HEK293T (cell line): ENCODE results near the gene NUBP2.

Experiments
- CTCF ChIA-PET: fragments of 350-600 bp; formaldehyde crosslinking; extraction: SDS; loops from one replicate; lab custom pipeline; 2021; ENCODE audit warnings: antibody characterized with exemption, inconsistent platforms; lab: Yijun Ruan, JAX
- POLR2A ChIA-PET: fragments of 350-600 bp; formaldehyde crosslinking; extraction: SDS; loops from one replicate; lab custom pipeline; 2020; ENCODE audit warnings: antibody characterized with exemption, inconsistent platforms; lab: Yijun Ruan, JAX
- DNase-seq: peaks from one replicate; pipeline ENCODE4 v3.0.0; 2012; ENCODE audit warnings: mixed read lengths; ENCODE audit errors: extremely low spot score
- ARNT ChIP-seq: fragments of 450-650 bp; IDR thresholded peaks from 2 replicates; pipeline ENCODE4 v1.6.1; 2017; ENCODE audit warnings: mild to moderate bottlenecking
- BHLHE40 ChIP-seq: fragments of 450-650 bp; IDR thresholded peaks from 2 replicates; pipeline ENCODE4 v1.6.1; 2016; ENCODE audit warnings: mild to moderate bottlenecking, moderate library complexity, borderline replicate concordance
- CTBP1 ChIP-seq: fragments of 450-650 bp; IDR thresholded peaks from 2 replicates; pipeline ENCODE4 v1.6.1; 2016; ENCODE audit warnings: borderline replicate concordance
- ELF4 ChIP-seq: fragments of 450-650 bp; IDR thresholded peaks from 2 replicates; pipeline ENCODE4 v1.6.1; 2017; ENCODE audit warnings: antibody characterized with exemption
- FOXA1 ChIP-seq: fragments of 450-650 bp; IDR thresholded peaks from 2 replicates; pipeline ENCODE4 v1.6.1; 2016; ENCODE audit warnings: mild to moderate bottlenecking
- FOXK2 ChIP-seq: fragments of 450-650 bp; IDR thresholded peaks from 2 replicates; pipeline ENCODE4 v1.6.1; 2016; ENCODE audit warnings: mild to moderate bottlenecking
- FOXM1 ChIP-seq: fragments of 450-650 bp; IDR thresholded peaks from 2 replicates; pipeline ENCODE4 v1.6.1; 2017; ENCODE audit warnings: mild to moderate bottlenecking, borderline replicate concordance
- HDGF ChIP-seq: fragments of 450-650 bp; IDR thresholded peaks from 2 replicates; pipeline ENCODE4 v1.6.1; 2017; ENCODE audit warnings: antibody characterized with exemption, borderline replicate concordance
- L3MBTL2 ChIP-seq: fragments of 450-650 bp; conservative IDR thresholded peaks from 2 replicates; pipeline ENCODE4 v1.6.1; 2016; ENCODE audit warnings: mild to moderate bottlenecking
- LEF1 ChIP-seq: fragments of 450-650 bp; IDR thresholded peaks from 2 replicates; pipeline ENCODE4 v1.6.1; 2017; ENCODE audit warnings: mild to moderate bottlenecking, borderline replicate concordance
- NFRKB ChIP-seq: fragments of 450-650 bp; IDR thresholded peaks from 2 replicates; pipeline ENCODE4 v1.6.1; 2016; ENCODE audit warnings: mild to moderate bottlenecking, moderate library complexity
- SP1 ChIP-seq: fragments of 450-650 bp; IDR thresholded peaks from 2 replicates; pipeline ENCODE4 v1.6.1; 2017
- SUZ12 ChIP-seq: fragments of 450-650 bp; IDR thresholded peaks from 2 replicates; pipeline ENCODE4 v1.6.1; 2016; ENCODE audit warnings: mild to moderate bottlenecking
- TARDBP ChIP-seq: fragments of 450-650 bp; IDR thresholded peaks from 2 replicates; pipeline ENCODE4 v1.6.1; 2016
- ZNF384 ChIP-seq: fragments of 450-650 bp; IDR thresholded peaks from 2 replicates; pipeline ENCODE4 v1.6.1; 2016
- TF ChIP-seq, protein P1 (sequence below): fragments of 450-650 bp; IDR thresholded peaks from 2 replicates; pipeline ENCODE4 v1.6.1; 2016

The NUBP2 gene

DNA sequence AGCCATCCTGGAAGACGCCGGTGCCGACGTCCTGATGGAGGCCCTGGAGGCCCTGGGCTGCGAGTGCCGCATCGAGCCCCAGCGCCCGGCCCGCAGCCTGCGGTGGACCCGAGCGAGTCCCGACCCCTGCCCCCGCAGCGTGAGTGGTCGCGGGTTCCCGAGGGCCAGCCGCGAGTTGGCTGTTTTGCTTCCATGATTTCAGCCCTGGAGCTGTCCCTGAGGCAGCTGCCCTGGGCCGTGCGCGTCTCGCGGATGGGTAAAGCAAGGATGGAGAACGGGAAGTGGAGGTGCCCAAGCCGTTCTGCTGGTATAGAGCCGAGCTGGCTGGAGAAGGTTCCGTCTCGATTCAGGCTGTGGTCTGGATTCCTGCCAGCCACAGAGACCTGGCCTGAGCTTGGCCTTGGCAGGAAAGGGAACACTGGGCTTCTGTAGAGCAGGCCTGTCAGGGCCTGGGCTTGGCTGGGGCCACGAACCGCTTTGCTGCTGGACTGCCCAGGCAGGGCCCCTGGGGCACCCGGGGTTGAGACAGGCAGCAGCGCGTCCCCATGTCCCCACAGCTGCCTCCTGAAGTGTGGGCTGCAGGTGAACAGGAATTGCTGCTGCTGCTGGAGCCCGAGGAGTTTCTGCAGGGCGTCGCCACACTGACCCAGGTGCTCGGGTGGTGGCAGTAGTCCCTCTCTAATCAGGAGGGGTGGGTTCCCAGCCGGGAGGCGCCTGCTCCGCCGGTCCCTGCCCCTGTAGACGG is 8.9 kb upstream of the NUBP2 start:
- no peak for DNase-seq
- TF ChIP-seq CTBP1: no peak
- CTCF ChIA-PET: interaction anchor here (0.6 to 1.2 kb wide), 3 partner anchors 9 to 178 kb away, joined by 3 to 5 read pairs (median 4); partner anchors contain the start of genes NUBP2 and SPSB3
- POLR2A ChIA-PET: interaction anchor here (1.5 to 5.6 kb wide), 2 partner anchors 8 to 164 kb away, joined by 3 to 71 read pairs; partner anchors contain the start of genes NUBP2 and SPSB3

DNA sequence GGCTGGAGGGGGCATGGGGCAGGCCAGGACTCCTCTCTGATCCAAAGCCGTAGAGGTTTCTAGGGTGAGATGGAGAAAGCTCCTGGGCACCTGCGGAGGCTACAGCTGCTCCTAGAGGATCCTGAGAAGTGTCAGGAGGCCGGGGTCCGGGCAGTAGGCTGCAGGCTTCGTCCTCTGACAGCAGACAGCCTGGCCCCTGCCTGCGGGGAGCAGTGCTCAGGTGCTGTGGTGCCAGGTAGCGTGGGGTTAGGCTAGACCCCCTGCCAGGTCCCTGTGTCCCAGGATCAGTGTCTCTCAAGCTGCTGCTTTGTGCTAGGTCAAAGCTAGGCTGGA is 8.3 kb upstream of the NUBP2 start:
- POLR2A ChIA-PET: interaction anchor here (5.6 kb wide), 1 partner anchor 7 kb away, joined by 71 read pairs; the partner anchor contains the start of genes NUBP2 and SPSB3
- TF ChIP-seq TARDBP (no peak), BHLHE40 (no peak), FOXA1 (no peak), L3MBTL2 (no peak), FOXK2 (no peak), FOXM1 (no peak), ZNF384 (no peak), ELF4 (no peak), NFRKB (no peak), LEF1 (no peak)
- TF ChIP-seq, protein P1, sequence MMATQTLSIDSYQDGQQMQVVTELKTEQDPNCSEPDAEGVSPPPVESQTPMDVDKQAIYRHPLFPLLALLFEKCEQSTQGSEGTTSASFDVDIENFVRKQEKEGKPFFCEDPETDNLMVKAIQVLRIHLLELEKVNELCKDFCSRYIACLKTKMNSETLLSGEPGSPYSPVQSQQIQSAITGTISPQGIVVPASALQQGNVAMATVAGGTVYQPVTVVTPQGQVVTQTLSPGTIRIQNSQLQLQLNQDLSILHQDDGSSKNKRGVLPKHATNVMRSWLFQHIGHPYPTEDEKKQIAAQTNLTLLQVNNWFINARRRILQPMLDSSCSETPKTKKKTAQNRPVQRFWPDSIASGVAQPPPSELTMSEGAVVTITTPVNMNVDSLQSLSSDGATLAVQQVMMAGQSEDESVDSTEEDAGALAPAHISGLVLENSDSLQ: no peak
- DNase-seq: no peak
- CTCF ChIA-PET: interaction anchor here (0.6 to 1.2 kb wide), 3 partner anchors 8 to 177 kb away, joined by 3 to 5 read pairs (median 4); partner anchors contain the start of genes NUBP2 and SPSB3

DNA sequence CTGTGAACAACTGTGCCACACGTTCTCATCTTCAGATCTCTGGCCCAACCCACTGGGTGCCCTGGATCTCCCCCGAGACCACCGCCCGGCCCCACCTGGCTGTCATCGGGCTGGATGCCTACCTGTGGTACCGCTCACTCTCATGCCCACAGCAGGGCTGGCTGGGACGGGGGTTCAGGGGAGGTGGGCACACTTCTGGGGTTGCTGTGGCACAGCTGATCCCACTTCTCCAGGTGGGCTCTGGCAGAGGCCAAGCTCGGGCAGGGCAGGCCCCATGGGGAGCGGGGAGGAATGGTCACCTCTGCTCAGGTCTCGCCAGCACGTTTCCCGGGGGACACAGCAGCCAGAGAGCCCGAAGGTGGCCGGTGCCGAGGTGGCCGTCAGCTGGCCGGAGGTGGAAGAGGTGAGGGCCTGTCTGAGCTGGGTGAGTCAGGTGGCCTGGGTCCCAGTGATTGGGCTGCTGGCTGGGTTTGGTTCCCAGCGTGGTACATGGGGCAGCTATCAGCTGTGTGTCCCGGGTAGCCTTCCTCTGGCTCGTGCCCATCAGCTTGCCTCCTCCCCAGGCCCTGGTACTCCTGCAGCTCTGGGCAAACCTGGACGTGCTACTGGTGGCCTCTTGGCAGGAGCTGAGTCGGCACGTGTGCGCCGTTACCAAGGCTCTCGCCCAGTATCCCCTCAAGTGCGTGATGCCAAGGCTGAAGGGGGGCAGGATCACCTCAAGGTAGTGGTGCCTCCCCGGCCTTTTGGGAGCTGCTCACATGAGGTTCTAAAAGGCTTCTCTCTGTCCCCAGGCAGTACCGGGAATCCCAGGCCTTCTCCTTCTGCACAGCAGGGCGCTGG is 7.5 kb upstream of the NUBP2 start:
- CTCF ChIA-PET: interaction anchor here (1.2 kb wide), 1 partner anchor 7 kb away, joined by 5 read pairs; the partner anchor contains the start of genes NUBP2 and SPSB3
- TF ChIP-seq BHLHE40 (no peak), HDGF (no peak), SP1 (no peak), SUZ12 (no peak)
- DNase-seq: no peak
- POLR2A ChIA-PET: interaction anchor here (5.6 kb wide), 1 partner anchor 7 kb away, joined by 71 read pairs; the partner anchor contains the start of genes NUBP2 and SPSB3

DNA sequence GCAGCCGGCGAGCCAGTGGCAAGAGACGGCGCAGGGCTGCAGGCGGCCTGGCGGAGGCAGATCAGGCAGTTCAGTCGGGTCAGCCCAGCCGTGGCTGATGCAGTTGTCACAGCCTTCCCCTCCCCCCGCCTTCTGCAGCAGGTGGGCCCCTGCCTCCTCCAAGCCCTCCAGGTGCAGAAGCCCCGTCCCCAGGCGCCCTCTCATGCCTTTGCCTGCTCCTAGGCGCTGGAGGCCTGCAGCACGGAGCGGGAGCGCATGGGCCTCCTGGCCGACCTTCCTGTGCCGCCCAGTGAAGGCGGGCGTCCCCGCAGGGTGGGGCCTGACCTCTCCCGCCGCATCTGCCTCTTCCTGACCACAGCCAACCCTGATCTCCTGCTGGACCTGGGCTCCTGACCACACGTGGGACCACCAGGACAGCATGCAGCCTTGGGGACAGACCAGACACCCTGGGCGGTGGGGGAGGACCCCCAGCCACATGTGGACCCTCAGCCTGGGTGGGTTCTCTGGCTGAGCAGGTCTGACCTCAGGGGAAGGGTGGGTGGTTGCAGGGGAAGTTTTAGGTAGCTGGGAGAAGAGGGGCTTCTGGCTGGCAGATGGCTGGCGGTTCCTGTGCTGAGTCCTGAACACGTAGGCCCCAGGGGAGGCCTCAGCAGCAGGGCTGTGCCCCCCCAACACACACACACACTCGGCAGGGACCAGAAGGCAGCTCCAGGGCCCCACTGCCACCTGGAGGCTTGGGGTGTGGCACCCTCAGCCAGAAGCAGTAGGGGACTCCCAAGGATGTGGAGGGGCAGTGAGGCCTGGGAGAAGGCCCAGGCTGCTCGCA is 6.7 kb upstream of the NUBP2 start:
- TF ChIP-seq SUZ12: no peak
- no peak for TF ChIP-seq CTBP1
- TF ChIP-seq NFRKB: no peak
- POLR2A ChIA-PET: interaction anchor here (2.1 kb wide), 1 partner anchor 51 kb away, joined by 5 read pairs; the partner anchor contains the start of genes FAHD1 and HAGH
- CTCF ChIA-PET: no interaction called here
- DNase-seq: no peak

DNA sequence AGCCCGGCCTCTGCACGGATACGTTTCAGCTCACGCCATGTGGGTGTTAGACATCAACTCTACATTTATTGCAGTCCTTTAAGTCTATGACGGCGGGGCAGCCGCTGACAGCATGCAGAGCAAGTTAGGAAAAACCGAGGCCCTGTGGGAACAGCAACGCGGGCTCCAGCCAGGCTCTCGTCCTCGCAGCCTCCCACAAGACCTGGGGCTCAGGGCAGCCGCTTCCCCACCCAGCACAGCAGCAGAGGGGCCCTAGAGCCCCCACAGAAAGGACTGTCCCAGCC is 6.1 kb upstream of the NUBP2 start:
- no peak for DNase-seq
- POLR2A ChIA-PET: interaction anchor here (2.1 kb wide), 1 partner anchor 51 kb away, joined by 5 read pairs; the partner anchor contains the start of genes FAHD1 and HAGH
- TF ChIP-seq FOXA1: no peak
- TF ChIP-seq FOXK2: no peak
- no peak for TF ChIP-seq NFRKB
- TF ChIP-seq L3MBTL2: no peak
- TF ChIP-seq ELF4: no peak
- no peak for TF ChIP-seq ARNT
- TF ChIP-seq LEF1: no peak
- CTCF ChIA-PET: no interaction called here

DNA sequence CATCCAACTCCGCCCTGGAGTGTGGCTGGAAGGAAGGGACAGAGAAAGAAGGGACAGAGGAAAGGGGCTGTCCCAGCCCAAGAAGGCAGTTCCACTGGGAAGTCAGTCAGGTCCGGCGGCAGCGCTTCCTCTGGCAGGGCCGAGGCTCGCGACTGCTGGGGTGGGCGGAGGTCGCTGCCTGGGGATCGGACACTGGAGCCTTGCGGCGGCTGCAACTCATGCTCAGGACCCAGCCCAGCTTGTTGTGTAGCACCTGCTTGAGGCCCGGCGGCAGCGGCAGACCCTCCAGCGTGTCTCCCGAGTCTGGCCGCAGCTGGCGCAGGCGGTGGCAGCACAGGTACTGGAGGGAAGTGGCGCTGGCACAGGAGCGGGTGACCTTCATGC is 5.8 kb upstream of the NUBP2 start:
- DNase-seq: no peak
- POLR2A ChIA-PET: interaction anchor here (2.1 kb wide), 1 partner anchor 50 kb away, joined by 5 read pairs; the partner anchor contains the start of genes FAHD1 and HAGH
- CTCF ChIA-PET: no interaction called here
- TF ChIP-seq LEF1 (no peak), NFRKB (no peak), ARNT (no peak), SP1 (no peak), FOXK2 (no peak), TARDBP (no peak), FOXM1 (no peak), BHLHE40 (no peak), SUZ12 (no peak), ZNF384 (no peak), ELF4 (no peak), L3MBTL2 (no peak), FOXA1 (no peak), HDGF (no peak), CTBP1 (no peak)
- TF ChIP-seq, protein P1: no peak
